ENCODE data around the gene SLC37A1. TPM values are rescaled to one million over a fixed set of nuclear protein-coding genes. Genes with fewer than 3 reads are reported as not detected.

Gene SLC37A1
- total RNA-seq, 1 experiment from 2014 or later = 15.0 TPM

GRCh38 chr21:42626171-42626570 is 112.5 kb downstream of the SLC37A1 start:
- DNase-seq (ENCODE audit: low read depth, low spot score) = no peak
- BruUV-seq (replicated peaks) = no TSS peak
- H3K9me2 ChIP-seq (ENCODE audit: insufficient read depth) = no peaks in the 10 kb centered on the region
- H3K9ac ChIP-seq (ENCODE audit: low read length) = no peak overlapping the region
- RAD21 ChIA-PET (ENCODE audit: low non-redundant PET in 1 of 2, low total read pairs in 2 of 2, uncharacterized antibody in 2 of 2, unreplicated experiment in 2 of 2) = no interaction called here
- peaks cover 8% of the 10 kb centered on the region; the same call in 1 of the 2 replicates for H3K27me3 ChIP-seq (ENCODE audit: insufficient read depth, low read length)
- POLR2A ChIA-PET = no interaction called here
- no peak overlapping the region for H3K4me3 ChIP-seq (replicated peaks in 1 of 2; ENCODE audit: low read depth in 1 of 2, low read length in 2 of 2)
- ATAC-seq = no peak
- H2AFZ ChIP-seq (ENCODE audit: low read depth, low read length, poor library complexity, severe bottlenecking) = no peak overlapping the region
- H3K79me2 ChIP-seq (ENCODE audit: insufficient read depth, low read length) = no peaks in the 10 kb centered on the region
- H3K4me1 ChIP-seq (ENCODE audit: control insufficient read depth in 1 of 2, insufficient read depth in 2 of 2, low read length in 2 of 2) = no peaks in the 10 kb centered on the region
- TF ChIP-seq ATF3 (IDR thresholded peaks at IDR 0.05) = no peak
- no peak for TF ChIP-seq YY1 (IDR thresholded peaks at IDR 0.05; ENCODE audit: extremely low read depth, insufficient replicate concordance, low read depth, low read length)
- TF ChIP-seq EGR1 (IDR thresholded peaks at IDR 0.05; ENCODE audit: low read depth) = no peak
- no peak for TF ChIP-seq SP1 (IDR thresholded peaks at IDR 0.05; ENCODE audit: low read depth)
- TF ChIP-seq POLR2A (IDR thresholded peaks at IDR 0.05; ENCODE audit: borderline replicate concordance, extremely low read depth, insufficient read depth, insufficient read length) = no peak
- TF ChIP-seq TCF7L2 (IDR thresholded peaks at IDR 0.05; ENCODE audit: borderline replicate concordance, extremely low read depth, insufficient read depth, insufficient read length) = no peak
- TF ChIP-seq REST (IDR thresholded peaks at IDR 0.05; ENCODE audit: low read depth) = no peak
- no peak for TF ChIP-seq MAX (IDR thresholded peaks at IDR 0.05)
- no peak for TF ChIP-seq CEBPB (IDR thresholded peaks at IDR 0.05; ENCODE audit: low read depth)
- TF ChIP-seq ELF1 (IDR thresholded peaks at IDR 0.05; ENCODE audit: borderline replicate concordance, low read depth) = no peak
- no peak for TF ChIP-seq JUND (IDR thresholded peaks at IDR 0.05)
- TF ChIP-seq FOSL1 (IDR thresholded peaks at IDR 0.05; ENCODE audit: low read depth) = no peak
- TF ChIP-seq SRF (IDR thresholded peaks at IDR 0.05; ENCODE audit: low read depth) = no peak
- no peak overlapping the region for H3K4me2 ChIP-seq (ENCODE audit: low read length)
- CTCF ChIA-PET = no interaction called here
- no peak overlapping the region for H3K27ac ChIP-seq (ENCODE audit: low read depth, low read length)
- H3K36me3 ChIP-seq (ENCODE audit: control insufficient read depth in 1 of 2, insufficient read depth in 2 of 2, low read length in 2 of 2) = no peaks in the 10 kb centered on the region
- no peaks in the 10 kb centered on the region for H3K9me3 ChIP-seq (ENCODE audit: control insufficient read depth in 1 of 2, insufficient read depth in 1 of 2, low read depth in 1 of 2, low read length in 2 of 2)
- intact Hi-C loops (cut with micrococcal nuclease) = no loop called here
- H4K20me1 ChIP-seq (ENCODE audit: insufficient read depth) = no peaks in the 10 kb centered on the region

Measured in HCT116 (cell line).